ENCODE measurements around the gene OBI1.

OBI1 gene, protein sequence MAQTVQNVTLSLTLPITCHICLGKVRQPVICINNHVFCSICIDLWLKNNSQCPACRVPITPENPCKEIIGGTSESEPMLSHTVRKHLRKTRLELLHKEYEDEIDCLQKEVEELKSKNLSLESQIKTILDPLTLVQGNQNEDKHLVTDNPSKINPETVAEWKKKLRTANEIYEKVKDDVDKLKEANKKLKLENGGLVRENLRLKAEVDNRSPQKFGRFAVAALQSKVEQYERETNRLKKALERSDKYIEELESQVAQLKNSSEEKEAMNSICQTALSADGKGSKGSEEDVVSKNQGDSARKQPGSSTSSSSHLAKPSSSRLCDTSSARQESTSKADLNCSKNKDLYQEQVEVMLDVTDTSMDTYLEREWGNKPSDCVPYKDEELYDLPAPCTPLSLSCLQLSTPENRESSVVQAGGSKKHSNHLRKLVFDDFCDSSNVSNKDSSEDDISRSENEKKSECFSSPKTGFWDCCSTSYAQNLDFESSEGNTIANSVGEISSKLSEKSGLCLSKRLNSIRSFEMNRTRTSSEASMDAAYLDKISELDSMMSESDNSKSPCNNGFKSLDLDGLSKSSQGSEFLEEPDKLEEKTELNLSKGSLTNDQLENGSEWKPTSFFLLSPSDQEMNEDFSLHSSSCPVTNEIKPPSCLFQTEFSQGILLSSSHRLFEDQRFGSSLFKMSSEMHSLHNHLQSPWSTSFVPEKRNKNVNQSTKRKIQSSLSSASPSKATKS

DNA sequence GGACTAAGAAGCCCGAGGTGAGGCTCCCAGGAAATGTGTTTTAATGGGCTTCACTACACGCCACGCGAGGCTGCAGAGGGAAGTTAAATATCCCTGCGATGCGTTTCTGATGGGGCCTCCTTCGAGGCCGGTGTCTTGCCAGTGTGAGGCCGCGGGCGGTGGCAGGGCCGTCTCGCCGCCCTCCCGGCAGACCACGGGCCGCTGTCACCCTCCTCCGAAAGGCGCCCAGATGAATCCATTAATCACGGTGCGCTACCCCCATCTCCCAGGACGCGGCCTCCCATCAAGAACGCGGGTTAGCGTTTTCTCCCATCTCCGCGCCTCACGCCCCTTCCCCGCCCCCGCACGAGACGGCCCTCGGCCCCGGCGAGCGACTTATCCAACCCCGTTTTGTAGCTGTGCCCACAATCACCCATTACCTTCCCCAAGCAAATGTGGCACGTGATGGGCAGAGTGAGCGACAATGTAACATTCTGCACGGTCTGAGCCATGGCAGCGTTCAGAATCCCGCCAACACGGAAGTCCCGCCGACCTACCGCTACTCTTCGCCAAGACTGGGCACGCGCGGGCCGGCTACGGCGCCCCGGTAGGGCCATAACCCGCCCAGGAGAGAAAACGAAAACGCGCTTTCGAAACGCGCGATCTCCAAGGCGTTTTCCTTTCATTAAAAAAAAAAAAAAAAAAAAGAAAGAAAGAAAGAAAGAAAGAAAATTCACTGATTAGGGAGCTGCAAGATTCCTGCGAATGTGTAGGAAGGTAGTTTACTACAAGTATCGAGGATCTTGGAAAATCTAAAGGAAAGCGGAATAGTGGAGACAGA, at the start of gene OBI1:
TSS of gene OBI1 (minus strand) at position 526 of the 820 bp plus-strand sequence. CDS start at position 491, 35 bp downstream.
- DNase-seq: peak; percentile 91

DNA sequence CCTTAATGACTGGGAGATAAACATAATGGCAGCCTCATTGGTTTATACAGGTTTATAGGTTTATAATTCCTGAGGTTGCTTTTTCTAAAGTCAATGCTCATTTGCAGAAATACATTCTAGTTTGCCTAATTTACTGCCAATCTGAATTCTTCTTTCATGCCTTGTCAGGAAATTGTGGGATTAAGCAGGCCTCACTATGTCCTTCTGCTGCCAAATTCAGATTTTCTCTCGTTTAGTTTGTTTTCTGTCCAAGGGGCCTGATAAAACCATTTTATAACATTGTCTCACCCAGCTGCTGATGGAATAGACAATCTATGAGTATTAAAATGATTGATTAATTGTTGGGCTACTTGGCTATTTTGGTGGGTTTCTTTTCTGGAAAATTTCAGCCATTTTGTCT, 42.4 kb upstream of the OBI1 start:
- DNase-seq: no peak

DNA sequence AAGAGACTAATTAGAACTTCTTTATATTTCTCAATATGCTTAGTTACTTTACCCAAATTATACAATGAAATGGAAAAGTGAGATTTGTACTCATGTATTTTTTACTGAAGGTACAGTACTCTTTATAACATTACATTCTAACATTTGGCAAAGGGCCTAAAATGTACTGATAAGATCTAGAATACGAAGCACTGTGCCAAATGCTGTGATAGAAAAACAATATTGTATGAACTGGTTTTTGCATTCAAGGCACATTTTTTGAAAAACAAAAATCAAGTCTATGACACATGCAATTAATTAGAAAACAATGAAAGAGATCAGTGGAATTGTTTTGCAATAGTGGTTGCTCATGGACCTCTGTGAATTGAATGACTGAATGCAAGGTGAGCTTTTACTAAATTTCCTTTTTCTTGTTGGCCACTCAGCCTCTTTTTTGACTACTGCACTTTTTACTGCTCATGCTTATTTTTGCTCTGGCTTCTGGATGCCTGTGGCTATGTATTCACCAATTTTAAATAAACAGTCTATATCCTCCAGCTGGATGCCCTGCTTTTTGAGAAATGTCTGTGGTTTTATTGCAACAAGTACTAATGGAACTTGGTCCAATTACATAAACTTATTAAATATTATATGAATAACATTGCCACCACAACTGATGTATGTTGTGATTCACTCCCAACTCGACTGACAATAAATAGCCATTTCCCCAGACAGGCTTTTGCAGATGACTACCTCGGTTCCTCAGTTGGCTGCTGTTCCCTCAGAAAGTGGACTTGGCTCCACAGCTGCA, 41.4 kb upstream of the OBI1 start:
- no peak for DNase-seq

DNA sequence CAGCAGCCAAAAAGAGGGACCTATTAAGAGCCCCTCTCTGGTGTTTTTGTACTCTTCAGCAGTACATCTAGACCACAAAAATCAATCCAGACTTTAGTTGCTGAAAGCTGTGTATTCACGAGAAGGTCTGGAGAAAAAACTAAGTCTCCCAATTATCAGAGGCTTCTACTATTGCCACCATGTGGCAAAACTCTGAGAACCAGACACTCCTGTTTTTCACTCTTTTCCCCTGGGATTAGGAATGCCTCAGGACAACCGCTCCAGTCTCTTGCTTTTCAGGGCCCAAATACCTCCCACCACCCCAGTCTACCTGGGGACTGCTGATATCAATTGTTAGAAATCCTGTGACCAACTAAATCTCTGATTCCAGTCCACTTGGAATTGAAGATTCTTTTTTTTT, 30.1 kb upstream of the OBI1 start:
- no peak for DNase-seq

DNA sequence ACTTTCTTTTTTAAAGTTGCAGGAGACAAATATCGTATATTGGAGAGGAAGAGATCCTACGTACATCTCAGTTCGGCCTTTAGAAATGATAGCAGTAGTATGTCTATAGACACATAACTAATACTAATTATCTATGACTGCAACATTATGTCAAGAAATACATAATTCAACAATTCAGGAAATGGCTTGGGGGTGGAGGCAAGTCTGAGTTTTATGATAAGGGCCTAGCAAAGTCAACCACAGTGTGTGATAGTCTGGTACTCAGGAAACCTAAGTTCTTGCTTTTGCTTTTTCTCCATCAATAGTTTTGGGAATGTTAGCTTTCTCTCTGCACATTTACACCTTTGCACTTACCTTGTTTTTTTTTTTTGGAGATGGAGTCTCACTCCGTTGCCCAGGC, 27.5 kb upstream of the OBI1 start:
- DNase-seq: no peak

DNA sequence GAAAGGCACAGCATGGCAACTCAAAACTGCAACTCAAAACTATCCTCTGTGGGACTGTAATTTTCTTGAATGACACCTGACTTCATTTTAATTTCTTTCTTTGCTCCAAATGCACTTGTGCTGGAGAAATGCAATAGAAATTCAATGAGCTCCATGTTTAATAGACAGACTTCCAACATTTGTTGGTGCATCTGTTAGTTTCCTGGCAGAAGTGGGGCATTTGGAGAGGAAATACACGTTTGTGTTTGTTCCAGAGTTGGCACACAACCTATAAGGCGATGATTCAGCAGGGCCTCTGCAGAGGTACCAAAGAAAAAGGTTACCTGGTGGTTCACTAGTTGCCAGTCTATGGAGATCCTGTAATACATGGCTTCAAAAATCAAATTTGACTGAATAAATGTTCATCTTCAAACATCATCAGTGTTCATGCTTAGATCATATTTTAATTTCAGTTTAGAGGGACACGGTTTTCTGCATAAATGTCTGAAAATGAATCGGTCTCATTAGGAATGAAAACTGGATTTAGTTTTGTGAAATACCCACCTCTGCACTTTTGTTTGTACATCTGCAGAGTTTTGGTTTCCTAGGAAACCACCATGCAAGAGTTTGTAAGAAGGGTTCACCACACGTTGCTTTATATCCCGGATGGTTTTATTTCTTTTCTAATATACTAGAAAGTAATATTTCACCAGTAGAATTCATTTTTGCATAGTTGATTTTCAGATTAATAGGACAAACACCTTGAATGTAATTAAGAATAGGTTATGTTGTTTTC, 21.8 kb upstream of the OBI1 start:
- no peak for DNase-seq

DNA sequence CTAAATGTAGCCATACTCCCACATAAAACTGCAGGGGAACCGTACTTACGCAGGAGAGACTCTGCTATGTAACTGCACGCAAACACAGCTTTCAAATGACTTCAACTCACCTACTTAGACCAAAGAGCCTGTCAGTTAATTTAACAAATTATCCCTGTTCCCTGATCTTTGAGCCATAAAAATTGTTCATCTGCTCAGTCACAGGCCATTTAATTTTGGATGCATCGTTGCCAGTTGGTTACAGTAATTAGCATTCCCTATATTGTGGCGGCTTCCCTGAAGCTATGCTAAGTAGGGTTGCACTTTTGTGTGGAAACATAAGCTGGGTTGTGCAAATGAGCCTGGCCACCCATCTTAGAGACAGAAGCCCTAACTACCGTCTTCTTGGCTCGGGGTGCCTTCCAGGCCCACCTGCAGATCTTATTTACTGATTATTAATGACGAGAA, 21.2 kb upstream of the OBI1 start:
- DNase-seq: no peak

DNA sequence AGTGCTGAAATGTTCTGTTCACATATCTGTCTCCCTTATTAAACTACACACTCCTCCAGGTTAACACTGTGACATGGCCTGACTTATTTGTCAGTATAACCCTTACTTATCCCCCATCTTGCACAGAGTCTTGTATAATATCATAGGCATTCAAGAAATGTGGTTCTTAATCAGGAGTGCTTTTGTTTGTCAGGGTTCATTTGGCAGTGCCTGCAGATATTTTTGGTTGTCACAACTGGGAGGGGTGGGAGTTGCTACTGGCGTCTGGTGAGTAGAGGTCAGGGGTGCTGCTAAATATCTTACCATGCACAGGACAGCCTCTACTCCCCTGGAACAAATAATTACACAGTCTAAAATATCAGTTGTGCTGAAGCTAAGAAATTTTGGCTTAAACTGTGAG, 20.4 kb upstream of the OBI1 start:
- no peak for DNase-seq

DNA sequence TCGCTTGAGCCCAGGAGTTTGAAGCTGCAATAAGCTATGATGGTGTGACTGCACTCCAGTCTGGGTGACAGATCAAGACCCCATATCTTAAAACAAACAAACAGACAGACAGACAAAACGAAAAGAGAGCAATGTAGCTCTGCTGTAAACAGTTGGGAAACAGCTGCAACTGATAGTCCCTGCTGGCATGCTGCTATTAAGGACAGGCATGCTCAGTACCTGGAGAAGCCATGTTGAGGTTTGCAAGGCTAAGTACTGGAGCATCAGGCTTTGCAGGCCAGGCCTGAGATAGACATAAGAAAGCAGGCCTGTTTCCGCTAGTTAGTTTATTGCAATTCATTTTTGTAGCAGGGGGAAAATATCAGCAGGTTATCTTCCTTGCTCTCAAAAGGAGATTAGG, 16.2 kb upstream of the OBI1 start:
- DNase-seq: no peak

DNA sequence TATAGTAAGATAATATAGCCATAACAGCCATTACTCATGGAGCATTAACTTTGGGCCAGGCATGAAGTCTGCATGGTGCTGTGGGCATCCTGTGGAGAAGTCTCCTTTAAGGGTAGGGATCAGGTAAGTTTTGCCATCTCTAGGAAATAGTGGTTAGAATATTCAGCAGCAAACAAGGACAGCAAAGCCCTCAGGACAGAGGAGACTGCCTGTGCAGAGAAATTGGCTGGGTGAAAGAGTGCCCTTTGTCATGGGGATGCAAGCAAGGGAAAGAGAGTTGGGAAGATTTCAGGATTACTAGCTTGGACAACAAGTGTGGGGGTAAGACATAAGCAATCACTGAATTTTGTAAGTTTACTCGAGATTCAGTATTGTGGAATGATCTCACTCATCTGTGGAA, 15.7 kb upstream of the OBI1 start:
- DNase-seq: no peak

DNA sequence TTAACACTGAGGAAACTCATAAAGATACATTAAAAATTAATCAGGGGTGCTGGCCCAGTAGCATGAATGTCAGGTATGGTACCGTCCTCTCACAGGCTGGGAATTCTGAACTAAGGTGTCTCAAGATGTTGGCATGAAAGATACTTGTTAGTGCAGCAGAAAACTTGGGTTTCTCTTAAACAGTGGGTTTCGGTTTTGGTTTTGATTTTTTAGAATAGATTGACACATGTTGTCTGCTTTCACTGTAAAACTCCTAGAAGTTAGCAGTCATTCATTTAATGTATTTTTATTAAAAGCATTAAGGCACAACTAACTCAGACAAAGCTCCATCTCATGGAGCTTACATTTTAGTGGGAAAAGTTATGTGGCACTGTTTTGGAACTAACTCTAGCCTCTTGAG, 3.5 kb upstream of the OBI1 start:
- DNase-seq: no peak

DNA sequence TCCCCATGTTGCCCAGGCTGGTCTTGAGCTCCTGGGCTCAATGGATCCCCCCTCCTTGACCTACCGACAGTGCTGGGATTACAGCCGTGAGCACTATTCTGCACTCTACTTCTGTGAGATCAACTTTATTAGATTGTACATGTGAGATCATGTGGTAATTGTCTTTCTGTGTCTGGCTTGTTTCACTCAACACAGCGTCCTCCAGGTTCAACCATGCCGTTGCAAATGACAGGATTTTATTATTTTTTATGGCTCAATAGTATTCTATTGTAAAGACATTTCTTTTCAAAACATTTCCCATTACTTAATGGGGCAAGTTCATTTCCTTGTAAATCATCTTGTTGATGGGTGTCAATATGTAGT, 1.5 kb upstream of the OBI1 start:
- DNase-seq: no peak

DNA sequence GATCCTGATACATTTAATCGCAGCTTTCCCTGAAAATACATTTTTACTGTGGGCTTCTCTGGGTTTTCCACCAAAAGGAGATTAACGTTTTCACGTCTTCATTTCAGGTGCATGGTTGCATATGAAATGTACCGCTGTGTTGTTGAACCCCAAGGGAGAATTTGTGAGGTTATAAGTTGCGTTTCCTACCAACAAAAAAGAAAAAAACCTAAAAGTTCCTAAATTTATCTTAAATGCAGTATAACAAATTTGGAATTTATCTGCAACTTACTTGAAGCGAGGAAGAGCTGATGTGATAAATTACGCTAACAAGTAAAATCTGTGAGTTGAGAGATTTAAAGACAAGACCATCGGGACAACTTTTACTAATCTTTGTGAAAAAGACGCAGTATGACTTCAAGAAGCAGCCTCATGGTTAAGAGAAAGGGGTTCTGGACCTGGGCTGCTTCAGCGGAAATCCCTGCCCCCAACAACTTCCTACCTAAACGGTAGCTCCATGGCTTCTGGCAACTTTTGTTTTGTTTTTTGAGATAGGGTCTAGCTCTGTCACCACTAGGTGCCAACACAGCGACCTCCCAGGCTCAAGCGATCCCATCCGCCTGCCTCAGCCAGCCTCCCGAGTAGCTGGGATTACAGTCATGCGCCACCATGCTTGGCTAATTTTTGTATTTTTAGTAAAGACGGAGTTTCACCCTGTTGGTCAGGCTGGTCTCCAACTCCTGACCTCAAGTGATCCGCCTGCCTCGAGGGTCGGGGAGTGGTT, 958 bp upstream of the OBI1 start:
- DNase-seq: peak; percentile 27

DNA sequence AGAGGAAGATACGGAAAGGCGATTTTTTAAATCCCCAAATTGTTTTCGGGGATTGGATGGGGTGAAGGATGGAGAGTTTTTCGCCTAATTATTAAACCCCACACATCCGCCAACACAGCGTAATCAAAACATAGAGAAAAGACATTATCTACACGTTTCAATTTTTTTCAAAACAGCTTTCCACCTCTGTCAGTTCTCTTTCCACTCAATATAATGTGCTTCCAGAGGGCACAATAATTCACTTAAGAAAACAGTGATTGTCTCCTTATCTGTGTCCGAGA, 435 bp upstream of the OBI1 start:
- DNase-seq: no peak

DNA sequence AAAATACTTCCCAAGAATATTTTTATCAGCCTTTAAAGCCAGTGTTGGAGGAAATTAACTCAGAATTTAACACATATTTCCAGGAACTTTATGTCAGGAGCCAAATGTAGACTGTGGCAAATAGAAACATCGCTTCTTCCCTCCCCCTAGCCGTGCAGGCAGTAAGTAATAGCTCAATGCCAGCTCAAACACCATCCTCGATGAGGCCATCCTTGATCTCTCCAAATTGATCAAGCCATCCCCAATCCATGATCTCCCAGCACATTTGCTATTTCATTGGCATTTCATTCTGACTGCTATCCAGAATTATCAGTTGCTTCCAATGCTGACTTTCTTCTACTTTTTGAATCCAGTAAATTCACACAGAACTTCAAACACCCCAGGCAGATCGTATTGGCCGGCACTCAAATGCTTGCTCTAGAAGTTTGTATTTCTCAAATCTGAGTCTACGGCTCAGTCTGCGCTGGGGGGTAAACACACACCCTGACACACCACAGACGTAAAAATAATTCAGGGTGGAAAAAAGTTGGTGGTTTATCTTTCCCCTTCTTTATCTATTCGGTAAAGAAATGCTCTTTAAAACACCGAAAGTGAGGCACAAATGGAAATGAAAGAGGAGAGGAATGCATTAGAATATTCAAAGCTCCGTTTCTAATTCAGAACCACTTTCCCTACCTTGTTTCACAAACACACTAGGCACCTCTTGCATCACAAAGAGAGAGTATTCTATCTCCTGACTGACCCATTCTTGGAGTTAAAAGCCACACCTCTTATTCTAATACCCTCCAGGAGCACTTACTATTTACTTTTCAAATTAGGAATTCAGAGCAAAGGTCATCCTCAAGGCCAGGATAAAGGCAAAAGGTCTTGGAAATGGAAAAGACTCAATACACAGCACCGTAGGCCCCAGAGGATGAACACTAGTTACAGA, 991 bp downstream of the OBI1 start:
- DNase-seq: no peak

DNA sequence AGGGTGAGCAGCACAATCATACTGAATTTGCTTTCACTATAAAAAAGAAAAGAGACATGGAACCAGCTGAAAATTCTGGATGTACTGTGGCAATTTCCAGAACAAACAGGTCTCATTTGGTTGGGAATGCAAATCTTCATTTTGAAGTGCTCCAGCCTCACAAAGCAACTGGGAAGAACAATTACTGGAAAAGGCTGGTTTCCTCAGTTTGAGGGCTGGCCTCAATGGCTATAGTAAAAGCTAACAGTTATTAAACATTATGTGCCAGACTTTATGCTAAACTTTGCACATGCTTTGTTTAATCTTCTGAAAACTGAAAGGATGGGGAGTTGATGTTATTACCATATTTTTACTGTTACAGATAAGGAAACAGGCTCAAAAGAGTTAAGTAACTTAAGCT, 3.0 kb downstream of the OBI1 start:
- DNase-seq: no peak

DNA sequence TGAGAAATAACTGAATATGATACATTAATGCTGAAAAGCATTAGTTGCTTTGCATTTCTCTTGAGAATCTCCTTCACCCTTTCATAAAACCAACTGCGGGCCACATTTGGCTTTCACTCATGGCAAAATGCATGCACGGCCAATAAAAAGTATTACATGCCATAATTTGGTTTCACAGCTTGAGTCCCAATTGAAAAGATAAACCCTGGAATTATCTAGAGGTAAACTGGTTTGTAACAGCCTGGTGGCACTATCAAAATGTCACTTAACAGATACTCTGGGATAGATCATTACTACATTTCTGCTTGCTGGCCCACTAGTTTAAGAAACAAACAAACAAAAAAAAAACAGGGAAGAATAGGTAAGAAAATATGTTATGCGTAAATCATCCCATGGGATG, 3.9 kb downstream of the OBI1 start:
- DNase-seq: no peak

DNA sequence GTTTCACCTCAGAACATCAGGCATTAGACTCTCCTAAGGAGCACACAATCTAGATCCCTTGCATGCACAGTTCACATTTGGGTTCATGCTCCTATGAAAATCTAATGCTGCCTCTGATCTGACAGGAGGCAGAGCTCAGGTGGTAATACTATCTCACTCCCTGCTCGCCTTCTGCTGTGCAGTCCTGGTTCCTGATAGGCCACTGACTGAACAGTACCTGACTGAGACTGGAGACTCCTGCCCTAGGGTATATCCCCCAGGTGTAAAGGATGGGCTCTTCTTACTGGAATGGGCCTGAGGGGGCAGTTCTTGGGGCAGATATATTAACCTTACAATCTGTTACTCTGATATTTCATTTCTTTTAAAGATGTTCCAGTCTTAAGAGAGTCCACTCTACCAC, 6.3 kb downstream of the OBI1 start:
- no peak for DNase-seq

DNA sequence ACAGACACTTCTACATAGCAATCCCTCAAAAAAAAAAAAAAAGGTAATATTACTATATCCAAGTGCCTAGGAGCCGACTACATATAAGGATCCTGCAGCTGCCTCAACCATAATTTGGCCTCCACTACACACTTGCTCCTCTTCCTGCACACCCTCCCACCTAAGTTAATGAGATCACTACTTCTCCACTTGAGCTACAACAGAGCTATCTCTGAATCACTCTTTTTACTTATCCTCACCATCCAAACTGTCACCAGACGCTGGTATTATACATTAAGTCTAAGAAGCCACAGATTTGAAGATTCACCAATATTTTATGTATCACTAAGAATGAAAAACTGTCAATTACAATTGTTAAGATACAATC, 8.3 kb downstream of the OBI1 start:
- no peak for DNase-seq

DNA sequence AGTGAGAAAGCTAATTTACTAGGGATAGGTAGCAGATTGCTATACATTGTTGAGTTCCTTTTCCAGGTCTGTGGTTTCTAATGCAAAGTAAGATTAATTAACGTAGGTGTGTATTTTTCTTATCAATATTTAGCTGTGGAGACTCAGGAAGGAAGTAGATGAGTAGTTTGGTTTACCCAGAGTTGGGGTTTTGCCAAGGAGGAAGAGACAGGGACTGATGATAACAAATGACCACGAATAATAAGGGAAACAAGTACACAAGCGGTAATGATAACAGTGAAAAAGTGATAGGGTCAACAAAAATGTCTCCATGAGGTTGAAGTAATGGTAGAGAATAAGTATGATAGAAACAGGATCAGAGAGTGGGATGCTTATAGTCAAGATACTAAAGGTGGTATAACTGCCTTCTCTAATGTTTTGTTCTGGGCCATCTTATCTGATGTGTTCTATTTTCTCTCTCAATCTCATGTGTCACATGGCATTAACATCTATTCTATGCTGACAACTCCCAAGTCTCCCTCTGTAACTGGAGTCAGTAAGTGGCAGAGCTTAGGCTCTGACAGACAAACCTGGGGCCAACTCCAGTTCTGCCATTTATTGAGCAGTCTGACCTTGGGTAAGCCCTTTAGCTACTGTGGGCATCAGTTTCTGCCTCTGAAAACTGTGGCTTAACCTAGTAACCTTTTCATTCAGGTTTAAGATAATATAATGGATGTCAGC, 8.8 kb downstream of the OBI1 start:
- no peak for DNase-seq

Data from activated T-cell treated with anti-CD3 and anti-CD28 coated beads, Interleukin-2, amount 50 U/mL, for 1 hour (primary cell).